Measurements from ENCODE around the gene NFATC2.

DNA sequence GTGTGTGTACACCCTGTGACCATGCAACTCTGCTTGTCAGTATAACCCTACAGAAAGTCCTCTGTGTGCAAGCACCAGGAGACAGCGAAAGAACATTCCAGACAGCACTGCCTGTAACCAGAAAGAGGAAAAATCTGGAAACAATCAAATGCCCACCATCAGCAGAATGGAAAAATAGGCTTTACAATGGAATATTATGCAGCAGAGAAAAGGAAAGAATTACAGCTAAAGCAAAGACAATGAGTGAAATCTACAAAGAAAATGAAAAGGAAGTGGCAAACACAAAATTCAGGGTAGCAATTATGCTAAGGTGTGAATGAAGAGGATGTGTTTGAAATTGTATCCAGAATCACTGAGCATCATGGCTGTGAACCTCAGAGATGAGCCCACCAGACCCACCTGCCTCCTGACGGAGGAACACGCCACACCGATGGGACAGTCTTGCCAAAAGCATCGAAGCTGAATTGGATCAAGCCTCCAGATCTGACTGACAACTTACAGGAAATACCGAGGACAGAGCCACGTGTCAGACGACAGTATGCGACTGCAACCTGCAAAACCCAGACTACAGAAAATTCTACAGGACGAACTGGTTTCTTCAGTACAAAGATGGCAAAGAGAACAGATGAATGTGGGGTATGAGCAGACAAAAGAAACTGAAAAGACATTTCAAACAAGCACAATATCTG lies 133.2 kb downstream of the NFATC2 start:
- TF ChIP-seq, protein P1, sequence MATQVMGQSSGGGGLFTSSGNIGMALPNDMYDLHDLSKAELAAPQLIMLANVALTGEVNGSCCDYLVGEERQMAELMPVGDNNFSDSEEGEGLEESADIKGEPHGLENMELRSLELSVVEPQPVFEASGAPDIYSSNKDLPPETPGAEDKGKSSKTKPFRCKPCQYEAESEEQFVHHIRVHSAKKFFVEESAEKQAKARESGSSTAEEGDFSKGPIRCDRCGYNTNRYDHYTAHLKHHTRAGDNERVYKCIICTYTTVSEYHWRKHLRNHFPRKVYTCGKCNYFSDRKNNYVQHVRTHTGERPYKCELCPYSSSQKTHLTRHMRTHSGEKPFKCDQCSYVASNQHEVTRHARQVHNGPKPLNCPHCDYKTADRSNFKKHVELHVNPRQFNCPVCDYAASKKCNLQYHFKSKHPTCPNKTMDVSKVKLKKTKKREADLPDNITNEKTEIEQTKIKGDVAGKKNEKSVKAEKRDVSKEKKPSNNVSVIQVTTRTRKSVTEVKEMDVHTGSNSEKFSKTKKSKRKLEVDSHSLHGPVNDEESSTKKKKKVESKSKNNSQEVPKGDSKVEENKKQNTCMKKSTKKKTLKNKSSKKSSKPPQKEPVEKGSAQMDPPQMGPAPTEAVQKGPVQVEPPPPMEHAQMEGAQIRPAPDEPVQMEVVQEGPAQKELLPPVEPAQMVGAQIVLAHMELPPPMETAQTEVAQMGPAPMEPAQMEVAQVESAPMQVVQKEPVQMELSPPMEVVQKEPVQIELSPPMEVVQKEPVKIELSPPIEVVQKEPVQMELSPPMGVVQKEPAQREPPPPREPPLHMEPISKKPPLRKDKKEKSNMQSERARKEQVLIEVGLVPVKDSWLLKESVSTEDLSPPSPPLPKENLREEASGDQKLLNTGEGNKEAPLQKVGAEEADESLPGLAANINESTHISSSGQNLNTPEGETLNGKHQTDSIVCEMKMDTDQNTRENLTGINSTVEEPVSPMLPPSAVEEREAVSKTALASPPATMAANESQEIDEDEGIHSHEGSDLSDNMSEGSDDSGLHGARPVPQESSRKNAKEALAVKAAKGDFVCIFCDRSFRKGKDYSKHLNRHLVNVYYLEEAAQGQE (IDR thresholded peaks at IDR 0.05; ENCODE audit: insufficient read depth in 1 of 2, low read depth in 2 of 2, low read length in 2 of 2), result no peak
- TF ChIP-seq TAF1 (IDR thresholded peaks at IDR 0.05; ENCODE audit: borderline replicate concordance, insufficient read depth, low read length) (no peak), SIN3A (IDR thresholded peaks at IDR 0.05; ENCODE audit: borderline replicate concordance, insufficient read depth, low read length) (no peak)

Data from PFSK-1 (cell line).